Adrenal gland (tissue), 12 donors: ENCODE data around the gene RBM28. TPM values are rescaled to one million over a fixed set of nuclear protein-coding genes. Genes with fewer than 3 reads are reported as not detected.

Experiments
- DNase-seq, 7 donors: peaks; one replicate each; pipeline ENCODE4 v3.0.0-alpha.2; 2019 to 2020
- H3K27ac ChIP-seq, 5 donors: fragments of 200-600 bp; sonication (generic) in 4 of 5; 1 replicate in 3 of 5; 2 replicates in 2 of 5; pipeline versions ENCODE4 v1.5.1 to v1.8.0; 2016 to 2020; ENCODE audit warnings: mild to moderate bottlenecking in 1 of 5
- H3K27me3 ChIP-seq: fragments of 200-600 bp; 2 replicates; pipeline ENCODE4 v1.8.0; 2021
- H3K36me3 ChIP-seq, 2 donors: fragments of 200-600 bp; replicated peaks in 1 of 2; 1 replicate in 1 of 2; 2 replicates in 1 of 2; pipeline versions ENCODE4 v1.5.1 to v1.8.0; 2018 to 2022
- H3K4me1 ChIP-seq, 2 donors: fragments of 200-600 bp; replicated peaks in 1 of 2; 1 replicate in 1 of 2; 2 replicates in 1 of 2; pipeline versions ENCODE4 v1.5.1 to v1.8.0; 2018 to 2021
- H3K4me3 ChIP-seq, 4 donors: fragments of 200-600 bp; sonication (generic) in 3 of 4; one replicate each; pipeline ENCODE4 v1.5.1; 2016 to 2018
- H3K9me3 ChIP-seq, 3 donors: fragments of 200-600 bp; sonication (generic) in 1 of 3; replicated peaks in 1 of 3; 1 replicate in 2 of 3; 2 replicates in 1 of 3; pipeline versions ENCODE4 v1.5.1 to v1.8.0; 2016 to 2021
- CTCF ChIP-seq, 6 experiments: fragments of 450-650 bp in 4 of 6; fragments of 200-600 bp in 2 of 6; sonication (generic) in 1 of 6; IDR thresholded peaks; 1 replicate in 5 of 6; 2 replicates in 1 of 6; pipeline versions ENCODE4 v1.5.1 to v1.8.0; 2016 to 2021; ENCODE audit warnings: antibody characterized with exemption in 6 of 6, mild to moderate bottlenecking in 2 of 6, moderate library complexity in 1 of 6
- POLR2A ChIP-seq, 2 donors: fragments of 450-650 bp; IDR thresholded peaks; one replicate each; pipeline ENCODE4 v1.6.1; 2017; ENCODE audit warnings: antibody characterized with exemption in 2 of 2, mild to moderate bottlenecking in 2 of 2, moderate library complexity in 1 of 2
- WGBS, 4 donors: extraction: QIAGEN DNeasy Blood & Tissue Kit in 2 of 4; methylation state at CpG; one replicate each; pipeline versions ENCODE4 v1.1.5 to v1.1.7; 2013 to 2017; 5-methylcytosine and 5-hydroxymethylcytosine counted together
- intact Hi-C, 2 donors: fragments of 100-400 bp; cut with DNase I; formaldehyde crosslinking; loops; one replicate each; pipeline versions ENCODE4 v1.14.1 to v1.15.0; 2022 to 2023
- polyA plus RNA-seq, 3 donors: library from polyadenylated mRNA; stranded (reverse); fragments of 200-250 nt in 2 of 3; fragments of 350-450 nt in 1 of 3; fragmentation: Illumina TruSeq in 1 of 3; extraction: RNeasy Lipid Tissue Mini Kit (QIAGEN cat#74804) in 1 of 3; gene quantifications; one replicate each; pipeline ENCODE4 v1.2.3, GENCODE V29; 2013 to 2014
- total RNA-seq, 9 donors: library from RNA; depleted of rRNA in 4 of 9; stranded (reverse); fragments of >200 nt in 4 of 9; fragments of 120-200 nt in 1 of 9; fragmentation: NEBNext Ultra II Directional in 1 of 9; extraction: Animal tissue kit (Norgen Biotek cat#: 25700) in 1 of 9; gene quantifications; one replicate each; pipeline versions ENCODE4 v1.1.0 to v1.2.4, GENCODE V29; 2013 to 2023
- donor health status: healthy with polysubstance abuse.
- donor health status: Bipolar disorder and iron deficiency.
- donor health status: DM: yes; HTN: yes; CAD: no.
- donor health status: DM: no; HTN: no; CAD: no.
- donor health status: DM: no; HTN: no; CAD: no.
- donor health status: DM: yes; HTN: yes; CAD: no.

RBM28 gene
- total and polyA plus RNA-seq, 12 donors = 8.0 to 61.3 (median 24.2) TPM

DNA sequence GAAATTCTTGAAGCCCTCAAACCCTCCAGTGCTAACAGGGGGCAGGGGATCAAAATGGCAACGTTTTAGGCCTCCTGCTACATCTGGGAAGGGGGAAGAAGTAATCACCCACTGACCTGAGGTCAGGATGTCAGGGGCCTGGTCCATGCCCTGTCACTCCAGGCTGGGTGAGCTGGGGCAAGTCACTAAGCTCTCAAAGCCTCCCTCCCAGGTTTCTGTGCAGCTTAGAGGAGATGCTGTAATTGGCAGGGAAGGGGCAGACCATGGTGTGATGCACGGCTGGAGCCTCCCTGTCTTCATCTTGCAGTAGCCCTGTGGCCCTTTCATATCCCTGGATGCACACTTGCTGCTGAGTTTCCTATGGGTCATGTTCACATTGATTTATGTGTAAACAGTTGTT is 75.5 kb downstream of the RBM28 start:
- intact Hi-C loops = no loop called here
- peaks cover 28% of the 10 kb centered on the region for H3K27me3 ChIP-seq
- TF ChIP-seq POLR2A (IDR thresholded peaks at IDR 0.05) = no peak
- no peak for TF ChIP-seq CTCF (IDR thresholded peaks at IDR 0.05)
- peaks cover 0 to 18% of the 10 kb centered on the region in 2 donors for H3K4me1 ChIP-seq
- no peak overlapping the region for H3K27ac ChIP-seq
- H3K9me3 ChIP-seq = no peaks in the 10 kb centered on the region
- no peak for DNase-seq
- no peak overlapping the region for H3K4me3 ChIP-seq
- WGBS, 4 donors = 25 to 52% (median 46%) methylated on average over 2 of the region's 2 CpGs
- H3K36me3 ChIP-seq = no peaks in the 10 kb centered on the region

DNA sequence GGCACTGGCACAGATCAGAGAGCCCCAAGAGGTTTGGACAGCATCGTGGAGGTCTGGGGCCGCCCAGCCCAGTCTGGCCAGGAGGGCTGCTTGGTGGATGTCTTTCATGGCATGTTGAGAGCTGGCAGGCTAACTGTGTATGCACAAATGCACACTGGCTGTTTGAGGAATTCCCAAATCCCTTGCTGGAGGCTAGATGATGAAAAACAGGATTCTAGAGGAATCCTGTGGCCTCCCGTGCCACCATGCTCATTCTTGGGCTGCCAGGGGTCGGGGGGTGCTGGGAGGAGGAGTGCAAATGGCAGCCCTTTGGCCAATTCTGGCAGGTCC is 76.1 kb downstream of the RBM28 start:
- H3K27me3 ChIP-seq = peaks cover 28% of the 10 kb centered on the region
- peaks cover 0 to 18% of the 10 kb centered on the region in 2 donors for H3K4me1 ChIP-seq
- H3K4me3 ChIP-seq = no peak overlapping the region
- 63 to 82% (median 72%) methylated on average over 4 of the region's 4 CpGs for WGBS, 4 donors
- H3K36me3 ChIP-seq = no peaks in the 10 kb centered on the region
- no peaks in the 10 kb centered on the region for H3K9me3 ChIP-seq
- DNase-seq = no peak
- H3K27ac ChIP-seq = peak overlapping the region in 2 of 5 donors; percentile 40 to 42
- intact Hi-C loops = no loop called here
- TF ChIP-seq POLR2A (IDR thresholded peaks at IDR 0.05) (no peak), CTCF (IDR thresholded peaks at IDR 0.05) (no peak)

GRCh38 chr7:128266883-128267594 is 76.7 kb downstream of the RBM28 start:
- Histone ChIP-seq H3K27ac (peak overlapping the region in 2 of 5 donors; percentile 40 to 42), H3K27me3 (peaks cover 28% of the 10 kb centered on the region), H3K4me3 (no peak overlapping the region), H3K36me3 (no peaks in the 10 kb centered on the region), H3K9me3 (no peaks in the 10 kb centered on the region), H3K4me1 (peaks cover 0 to 18% of the 10 kb centered on the region in 2 donors)
- peak; percentile 37 to 92 (median 50) for DNase-seq
- TF ChIP-seq CTCF (IDR thresholded peaks at IDR 0.05) = no peak
- TF ChIP-seq POLR2A (IDR thresholded peaks at IDR 0.05) = no peak
- 30 to 33% (median 31%) methylated on average over 14 to 16 of the region's 16 CpGs for WGBS, 4 donors
- intact Hi-C loops = no loop called here

DNA sequence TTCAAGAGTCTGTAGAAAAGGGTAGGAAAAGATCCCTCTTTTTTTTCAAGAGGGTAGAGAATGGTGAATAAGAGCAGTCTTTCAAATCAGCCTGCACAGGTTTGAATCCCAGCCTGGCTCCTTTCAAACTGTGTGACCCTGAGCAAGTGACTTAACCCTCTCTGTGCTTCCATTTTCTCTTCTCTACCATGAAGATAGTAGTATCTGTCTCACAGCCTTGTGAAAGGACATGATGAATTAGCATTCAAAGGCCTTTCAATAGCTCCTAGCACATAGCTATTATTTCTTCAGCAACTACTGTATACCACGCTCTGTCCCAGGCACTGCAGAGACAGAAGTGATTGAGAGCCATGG is 77.2 kb downstream of the RBM28 start:
- Histone ChIP-seq H3K27me3 (peaks cover 24% of the 10 kb centered on the region), H3K4me1 (peaks cover 0 to 14% of the 10 kb centered on the region in 2 donors), H3K36me3 (no peaks in the 10 kb centered on the region), H3K4me3 (no peak overlapping the region), H3K27ac (no peak overlapping the region), H3K9me3 (no peaks in the 10 kb centered on the region)
- no peak for TF ChIP-seq CTCF (IDR thresholded peaks at IDR 0.05)
- TF ChIP-seq POLR2A (IDR thresholded peaks at IDR 0.05) = no peak
- intact Hi-C loops = no loop called here
- 60 to 73% (median 67%) methylated on average over 1 of the region's 1 CpG for WGBS, 4 donors
- DNase-seq = no peak
